Hepatocyte (in vitro differentiated cells): ENCODE results near the gene AOC3. TPM values are rescaled to one million over a fixed set of nuclear protein-coding genes. Genes with fewer than 3 reads are reported as not detected.

Source experiments
- DNase-seq: peaks from one replicate; pipeline ENCODE4 v3.0.0-alpha.2; 2016; ENCODE audit warnings: low spot score
- H2AFZ ChIP-seq: fragments of 200-600 bp; sonication (generic); 2 replicates; pipeline ENCODE4 v1.6.0; 2016; ENCODE audit warnings: antibody characterized with exemption, mild to moderate bottlenecking
- H3K27ac ChIP-seq: fragments of 200-600 bp; sonication (generic); 2 replicates; pipeline ENCODE4 v1.5.1; 2016; ENCODE audit warnings: mild to moderate bottlenecking
- H3K27me3 ChIP-seq: fragments of 200-600 bp; sonication (generic); 2 replicates; pipeline ENCODE4 v1.6.1; 2016
- H3K36me3 ChIP-seq: fragments of 200-600 bp; sonication (generic); replicated peaks from 2 replicates; pipeline ENCODE4 v1.5.1; 2016; ENCODE audit warnings: low read depth; ENCODE audit not compliant: insufficient read depth
- H3K4me1 ChIP-seq: fragments of 200-600 bp; sonication (generic); 2 replicates; pipeline ENCODE4 v1.5.1; 2016; ENCODE audit warnings: mild to moderate bottlenecking, moderate library complexity; ENCODE audit not compliant: insufficient read depth
- H3K4me2 ChIP-seq: fragments of 200-600 bp; sonication (generic); 2 replicates; pipeline ENCODE4 v1.6.0; 2016
- H3K4me3 ChIP-seq: fragments of 200-600 bp; sonication (generic); 2 replicates; pipeline ENCODE4 v1.5.1; 2016; ENCODE audit warnings: mild to moderate bottlenecking
- H3K79me2 ChIP-seq: fragments of 200-600 bp; sonication (generic); 2 replicates; pipeline ENCODE4 v1.6.0; 2017; ENCODE audit warnings: mild to moderate bottlenecking
- H3K9me2 ChIP-seq: fragments of 200-600 bp; sonication (generic); replicated peaks from 2 replicates; pipeline ENCODE4 v1.6.0; 2017; ENCODE audit warnings: mild to moderate bottlenecking; ENCODE audit not compliant: insufficient read depth
- H3K9me3 ChIP-seq: fragments of 200-600 bp; sonication (generic); 2 replicates; pipeline ENCODE4 v1.5.1; 2016; ENCODE audit warnings: low read depth, mild to moderate bottlenecking
- H4K20me1 ChIP-seq: fragments of 200-600 bp; sonication (generic); 2 replicates; pipeline ENCODE4 v1.6.0; 2016; ENCODE audit warnings: mild to moderate bottlenecking; ENCODE audit not compliant: insufficient read depth, poor library complexity, severe bottlenecking
- CTCF ChIP-seq: fragments of 200-600 bp; sonication (generic); IDR thresholded peaks from 2 replicates; pipeline ENCODE4 v1.5.1; 2016; ENCODE audit warnings: antibody characterized with exemption, mild to moderate bottlenecking; ENCODE audit not compliant: poor library complexity
- EZH2 ChIP-seq: fragments of 200-600 bp; sonication (generic); IDR thresholded peaks from 2 replicates; pipeline ENCODE4 v1.6.1; 2016; ENCODE audit warnings: antibody characterized with exemption, mild to moderate bottlenecking, borderline replicate concordance
- EZH2phosphoT487 ChIP-seq: fragments of 200-600 bp; sonication (generic); IDR thresholded peaks from one replicate; pipeline ENCODE4 v1.6.1; 2018; ENCODE audit warnings: antibody characterized with exemption, mild to moderate bottlenecking, low read depth, moderate library complexity; ENCODE audit not compliant: unreplicated experiment, severe bottlenecking
- WGBS: methylation state at CpG from one replicate; pipeline ENCODE4 v1.1.6; 2016; ENCODE audit warnings: low lambda C conversion rate; ENCODE audit errors: missing lambda C conversion rate; 5-methylcytosine and 5-hydroxymethylcytosine counted together
- polyA plus RNA-seq: library from polyadenylated mRNA; unstranded; fragments of >200 nt; fragmentation: Nextera tagmentation; extraction: Ambion mirVana; gene quantifications from 2 replicates; pipeline ENCODE4 v1.2.1, GENCODE V29; 2016
- total RNA-seq: library from RNA; depleted of rRNA; stranded (reverse); fragments of >200 nt; gene quantifications from 2 replicates; pipeline ENCODE4 v1.2.3, GENCODE V29; 2014

AOC3 gene
- total and polyA plus RNA-seq, 2 experiments from 2014 or later: 1.9 to 2.5 TPM

GRCh38 chr17:42857389-42857788 lies 6.4 kb downstream of the AOC3 start:
- Histone ChIP-seq H3K27ac (no peak overlapping the region), H3K4me2 (no peak overlapping the region), H3K27me3 (no peaks in the 10 kb centered on the region), H3K4me1 (no peaks in the 10 kb centered on the region), H3K36me3 (no peaks in the 10 kb centered on the region), H3K79me2 (no peaks in the 10 kb centered on the region), H3K9me2 (no peaks in the 10 kb centered on the region), H3K9me3 (no peaks in the 10 kb centered on the region), H4K20me1 (no peaks in the 10 kb centered on the region), H3K4me3 (no peak overlapping the region), H2AFZ (no peak overlapping the region)
- no peak for DNase-seq
- WGBS: 79% methylated on average over 1 of the region's 1 CpG
- no peak for TF ChIP-seq EZH2
- TF ChIP-seq EZH2phosphoT487: no peak
- no peak for TF ChIP-seq CTCF

GRCh38 chr17:42865638-42866094 lies 14.7 kb downstream of the AOC3 start:
- WGBS: 69% methylated on average over 7 of the region's 7 CpGs
- no peaks in the 10 kb centered on the region for H3K4me1 ChIP-seq
- DNase-seq: no peak
- H3K4me2 ChIP-seq: no peak overlapping the region
- H2AFZ ChIP-seq: no peak overlapping the region
- no peaks in the 10 kb centered on the region for H4K20me1 ChIP-seq
- H3K9me3 ChIP-seq: no peaks in the 10 kb centered on the region
- H3K9me2 ChIP-seq: no peaks in the 10 kb centered on the region
- no peak overlapping the region for H3K4me3 ChIP-seq
- H3K27me3 ChIP-seq: no peaks in the 10 kb centered on the region
- no peak for TF ChIP-seq CTCF
- no peak for TF ChIP-seq EZH2phosphoT487
- TF ChIP-seq EZH2: no peak
- no peak overlapping the region for H3K27ac ChIP-seq
- no peaks in the 10 kb centered on the region for H3K36me3 ChIP-seq
- no peaks in the 10 kb centered on the region for H3K79me2 ChIP-seq

- no peaks in the 10 kb centered on the region for H3K27me3 ChIP-seq
- no peaks in the 10 kb centered on the region for H3K9me3 ChIP-seq
- TF ChIP-seq EZH2: no peak
- no peak for TF ChIP-seq CTCF
- no peak for TF ChIP-seq EZH2phosphoT487
- no peaks in the 10 kb centered on the region for H3K36me3 ChIP-seq
- no peak overlapping the region for H3K4me3 ChIP-seq
- H3K79me2 ChIP-seq: no peaks in the 10 kb centered on the region
- H4K20me1 ChIP-seq: no peaks in the 10 kb centered on the region
- H3K4me1 ChIP-seq: no peaks in the 10 kb centered on the region
- H3K9me2 ChIP-seq: no peaks in the 10 kb centered on the region
- WGBS: 80% methylated on average over 4 of the region's 4 CpGs
- no peak overlapping the region for H2AFZ ChIP-seq
- DNase-seq: no peak
- H3K4me2 ChIP-seq: no peak overlapping the region
- H3K27ac ChIP-seq: no peak overlapping the region
These were observed 15.2 kb downstream of the AOC3 start for GRCh38 chr17:42866216-42866615.
